Stimulated activated CD4-positive, alpha-beta T cell treated with anti-CD3 and anti-CD28 coated beads, Interleukin-2, amount 100 ng/mL, for 24 hours (primary cell): Measurements from ENCODE around the gene ADK.
A peak's percentile ranks its signal among the peaks of the same experiment; 100 is the strongest.

Experiments
- DNase-seq, 2 donors: peaks; one replicate each; pipeline ENCODE4 v3.0.0-alpha.2; 2020

Gene ADK

DNA sequence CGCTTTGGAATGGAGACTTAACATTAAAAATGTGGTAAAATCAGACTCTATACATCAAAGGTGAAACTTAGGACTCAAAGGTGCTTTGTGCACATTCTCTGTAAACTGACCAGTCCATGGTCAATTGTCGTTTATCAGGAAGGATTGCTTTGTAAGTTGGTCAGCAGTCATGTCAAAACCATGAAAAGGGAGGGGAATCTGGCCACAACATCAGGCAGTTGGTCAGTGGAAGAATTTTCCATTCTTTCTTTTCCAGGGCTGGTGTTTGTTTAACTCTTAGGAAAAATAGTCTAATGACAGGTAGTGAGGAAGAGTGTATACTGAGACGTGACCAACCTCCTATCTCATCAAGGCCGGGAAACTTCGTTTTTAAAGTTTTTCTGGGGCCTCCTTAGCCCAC, 226.5 kb downstream of the ADK start:
- no peak for DNase-seq

DNA sequence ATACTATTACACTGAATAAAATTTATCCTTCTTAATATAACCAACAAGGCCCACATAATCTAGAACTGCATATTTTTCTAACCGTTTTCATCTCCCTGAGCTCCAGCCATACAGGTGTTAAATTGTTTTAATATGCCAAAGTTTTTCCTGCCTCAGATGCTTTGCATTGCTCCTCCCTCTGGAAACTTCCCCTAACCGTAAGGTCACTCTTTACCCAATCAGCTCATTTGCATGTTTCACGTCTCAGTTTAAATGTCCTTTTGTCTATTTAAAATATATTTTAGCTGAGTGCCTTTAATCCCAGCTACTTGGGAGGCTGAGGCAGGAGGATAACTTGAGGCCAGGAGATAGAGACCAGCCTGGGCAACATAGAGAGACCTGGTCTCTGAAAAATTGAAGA, 228.5 kb downstream of the ADK start:
- no peak for DNase-seq

DNA sequence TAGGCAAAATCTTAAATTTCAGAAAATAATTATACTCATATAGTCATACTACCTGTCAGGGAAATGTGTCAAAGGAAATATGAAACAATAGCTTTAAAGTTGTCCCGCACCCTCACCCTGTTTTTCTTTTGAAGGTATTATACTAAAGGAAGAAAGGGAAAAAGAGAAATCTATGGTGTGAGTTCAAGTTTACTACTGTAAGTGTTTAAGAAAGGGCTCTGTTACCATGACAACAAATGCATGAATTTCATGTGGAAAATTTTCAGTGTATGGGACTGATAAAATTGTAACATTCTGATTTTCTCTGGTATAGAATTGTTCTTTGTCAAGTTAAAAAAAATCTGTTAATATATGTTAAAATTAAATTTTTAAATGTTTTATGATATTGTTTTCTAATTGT, 229.8 kb downstream of the ADK start:
- DNase-seq: no peak

- DNase-seq: no peak
Measured at GRCh38 chr10:74381291-74381853, 230.4 kb downstream of the ADK start.

DNA sequence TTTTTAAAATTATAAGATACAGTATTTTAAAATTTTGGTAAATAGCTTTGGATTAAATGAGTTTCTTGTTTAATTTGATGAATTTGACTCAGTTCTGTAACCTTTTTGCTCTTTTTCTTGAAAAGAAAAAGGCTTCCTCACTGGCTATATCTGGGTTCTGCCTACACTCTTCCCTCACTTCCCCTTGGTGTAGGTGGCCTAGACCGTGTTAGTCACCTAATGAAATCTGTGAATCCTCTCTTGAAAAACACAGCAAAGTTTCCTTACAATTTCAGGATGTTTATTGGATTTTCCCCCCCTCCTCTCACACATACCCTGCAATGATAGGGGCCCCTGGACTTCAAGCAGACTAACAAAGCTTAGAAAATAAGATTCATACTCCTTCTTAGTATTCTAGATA, 231.6 kb downstream of the ADK start:
- DNase-seq: no peak

DNA sequence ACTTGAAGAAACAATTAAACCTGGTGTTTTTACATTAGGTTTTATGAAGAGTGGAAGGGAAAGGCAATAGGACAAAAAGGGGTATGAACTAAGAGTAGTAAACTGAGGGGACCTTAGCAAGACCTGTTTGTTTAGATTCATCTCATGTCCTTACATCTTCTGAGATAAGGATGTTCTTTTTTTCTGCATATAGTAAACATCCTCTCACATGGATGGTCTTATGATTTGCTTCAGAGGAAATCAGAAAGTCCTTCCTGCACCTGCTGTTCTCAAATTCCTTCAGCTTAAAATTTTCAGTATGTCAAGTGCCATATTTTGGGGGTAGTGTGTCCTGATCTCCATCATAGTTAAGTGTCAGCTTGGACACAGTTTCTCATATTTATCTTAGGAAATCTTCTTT, 232.6 kb downstream of the ADK start:
- no peak for DNase-seq

DNA sequence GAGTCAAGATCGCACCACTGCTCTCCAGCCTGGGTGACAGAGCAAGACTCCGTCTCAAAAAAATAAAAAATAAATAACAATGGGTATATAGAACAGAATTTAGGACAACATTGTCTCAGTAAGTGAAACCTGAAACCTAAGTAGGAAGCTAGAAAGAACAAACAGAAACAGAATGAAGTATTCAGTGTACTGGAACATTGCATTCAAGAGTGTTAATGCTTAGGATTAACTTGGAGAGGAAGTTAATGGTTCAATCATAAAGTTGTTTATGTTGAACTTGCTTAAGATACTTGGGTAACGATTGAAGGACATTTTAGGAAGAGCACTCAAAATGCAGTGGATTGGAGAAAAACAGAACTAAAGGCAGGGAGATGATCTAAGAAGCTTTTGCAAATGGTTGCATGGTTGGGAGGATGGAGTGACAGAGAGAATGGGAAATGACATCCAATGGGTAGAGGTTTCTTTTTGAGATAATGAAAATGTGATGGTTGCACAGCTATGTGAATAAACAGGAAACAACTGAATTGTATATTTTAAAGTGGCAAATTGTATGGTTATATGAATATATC, 233.7 kb downstream of the ADK start:
- no peak for DNase-seq

GRCh38 chr10:74388801-74389200, 237.8 kb downstream of the ADK start:
- DNase-seq: no peak

GRCh38 chr10:74391786-74392185, 240.8 kb downstream of the ADK start:
- DNase-seq: no peak

DNA sequence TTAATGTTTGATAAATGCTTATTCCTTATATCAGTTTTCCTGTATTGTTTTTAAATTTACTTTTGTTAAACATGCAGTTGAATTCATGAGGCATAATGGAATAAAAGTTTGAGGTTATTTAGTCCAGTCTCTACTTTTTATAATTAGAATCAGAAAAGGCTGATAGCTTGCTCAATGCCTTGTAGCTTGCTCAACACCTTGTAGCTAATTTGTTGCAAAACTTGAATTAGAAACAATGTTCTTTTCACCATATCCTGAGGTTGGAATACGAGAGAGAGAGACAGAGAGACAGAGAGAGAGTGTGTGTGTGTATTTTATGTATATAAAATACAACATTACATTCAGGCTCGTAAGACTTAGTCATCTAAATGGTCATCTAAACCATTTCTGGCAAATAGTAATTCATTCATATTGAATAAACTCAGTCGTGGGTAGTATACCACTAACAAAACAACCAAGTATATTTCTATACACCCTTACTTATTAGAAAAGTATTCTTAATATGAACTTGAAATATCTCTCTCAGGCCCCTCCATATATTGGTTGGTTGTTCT, 243.5 kb downstream of the ADK start:
- DNase-seq: no peak

GRCh38 chr10:74400186-74400585, 249.2 kb downstream of the ADK start:
- DNase-seq: no peak

- DNase-seq: no peak
Measured at GRCh38 chr10:74406006-74406405, 255.0 kb downstream of the ADK start.

DNA sequence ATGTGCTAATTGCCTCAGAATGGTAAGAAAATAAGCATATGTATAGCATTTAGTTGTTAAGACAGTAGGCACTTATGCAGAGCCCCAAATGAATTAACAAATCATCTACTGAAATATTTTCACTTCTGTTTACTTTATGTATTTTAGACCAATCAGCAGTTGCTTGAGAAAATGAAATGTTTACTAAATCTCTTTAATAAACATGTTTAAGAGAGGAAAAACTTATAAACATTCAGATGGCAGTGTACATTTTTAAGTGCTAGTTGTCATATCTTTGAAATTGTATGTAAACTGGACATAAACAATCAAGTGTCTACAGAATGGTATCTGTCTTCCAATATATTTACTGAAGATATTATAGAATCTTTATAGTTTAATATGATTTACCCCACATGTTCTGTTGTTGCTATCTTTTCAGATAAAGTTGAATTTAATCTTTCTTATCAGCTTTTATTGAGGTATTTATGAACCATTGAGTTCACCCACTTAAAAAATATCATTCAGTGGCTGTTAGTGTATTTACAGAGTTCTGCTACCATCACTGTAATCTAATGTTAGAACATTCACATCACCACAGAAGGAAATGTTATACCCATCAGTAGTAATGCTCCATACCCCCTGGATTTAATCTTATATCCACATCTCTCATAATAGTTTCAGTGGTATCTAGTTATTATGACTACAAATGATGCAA, 264.3 kb downstream of the ADK start:
- no peak for DNase-seq

DNA sequence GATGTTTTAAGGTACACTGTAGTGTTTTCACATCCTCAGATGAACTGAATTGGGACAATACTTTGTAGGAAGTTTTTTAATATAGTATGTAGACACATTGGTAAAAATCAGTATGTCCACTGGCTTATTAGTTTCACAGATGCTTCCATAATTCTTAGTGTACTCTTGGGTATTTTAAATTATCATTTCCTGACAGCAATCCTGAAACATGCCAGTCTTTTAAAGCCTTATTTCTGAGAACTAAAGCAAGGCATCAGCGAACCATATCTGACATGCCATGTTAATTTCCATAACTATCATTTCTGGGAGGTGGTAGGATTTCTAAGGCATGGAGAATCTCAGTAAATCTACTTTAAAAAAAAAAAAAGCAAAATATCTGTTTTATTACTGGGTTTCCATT, 266.4 kb downstream of the ADK start:
- no peak for DNase-seq

- no peak for DNase-seq
Measured at GRCh38 chr10:74418285-74418872, 267.4 kb downstream of the ADK start.

DNA sequence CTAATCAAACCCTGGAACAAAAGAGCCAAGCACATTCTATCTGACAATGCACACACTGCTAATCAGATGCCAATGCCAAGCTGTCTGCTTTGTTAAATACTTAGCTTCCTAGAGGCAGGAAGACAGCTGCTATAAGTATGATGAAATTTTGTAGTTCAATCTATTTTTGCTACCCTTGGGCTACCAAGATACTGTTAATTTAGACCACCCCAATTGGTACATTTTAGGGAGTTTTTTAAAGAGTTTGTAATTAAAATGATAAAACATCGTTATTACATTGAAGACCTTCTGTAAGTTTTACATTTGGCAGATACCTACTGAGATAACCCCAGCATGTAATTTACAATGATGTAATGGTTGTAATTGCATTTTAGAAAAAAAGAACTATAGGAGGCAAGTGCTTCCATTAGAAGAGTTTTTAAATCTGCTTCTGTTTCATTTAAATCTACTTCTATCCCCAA, 268.5 kb downstream of the ADK start:
- no peak for DNase-seq

- DNase-seq: peak; percentile 15 to 46
Measured at GRCh38 chr10:74419958-74420375, 268.9 kb downstream of the ADK start.

- DNase-seq: no peak
Measured at GRCh38 chr10:74424565-74424964, 273.5 kb downstream of the ADK start.

DNA sequence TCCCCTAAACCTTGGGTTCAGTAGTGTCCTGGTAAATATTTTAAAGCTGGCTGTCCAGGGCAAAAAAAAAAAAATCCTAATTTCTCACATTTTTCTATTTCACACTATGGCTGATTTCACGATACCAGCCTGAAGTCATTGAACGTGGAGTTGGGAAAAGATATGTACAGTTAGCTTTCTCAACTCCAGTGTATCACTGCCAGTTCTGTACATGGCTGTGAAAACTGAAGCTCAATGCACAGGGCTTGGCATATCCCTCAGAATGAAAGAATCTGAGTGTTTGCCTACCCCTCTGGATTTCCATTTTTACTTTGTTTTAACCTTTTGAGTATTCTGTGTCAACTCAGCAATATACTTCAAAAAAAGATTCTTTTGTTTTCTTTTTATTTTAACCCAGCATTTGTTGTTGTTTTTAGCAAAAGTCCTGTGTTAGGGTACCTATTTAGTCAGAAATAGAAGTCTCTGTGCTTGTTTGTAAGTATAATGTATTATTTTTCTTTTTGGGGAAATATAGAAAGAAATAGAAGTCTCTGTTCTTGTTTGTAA, 274.5 kb downstream of the ADK start:
- DNase-seq: no peak

DNA sequence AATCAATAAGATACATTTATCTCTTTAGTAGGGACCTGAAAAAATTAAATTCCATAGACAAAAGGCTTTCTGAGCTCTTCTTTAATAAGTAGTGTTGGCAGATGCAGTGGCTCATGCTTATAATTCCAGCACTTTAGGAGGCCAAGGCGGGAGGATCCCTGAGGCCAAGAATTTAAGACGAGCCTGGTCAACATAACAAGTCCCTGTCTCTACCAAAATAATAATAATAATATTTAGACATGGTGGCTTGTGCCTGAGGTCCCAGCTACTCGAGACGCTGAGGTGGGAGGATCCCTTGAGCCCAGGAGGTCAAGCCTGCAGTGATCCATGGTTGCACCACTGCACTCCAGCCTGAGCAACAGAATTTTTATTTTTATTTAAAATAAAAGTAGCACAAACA, 280.8 kb downstream of the ADK start:
- no peak for DNase-seq

- DNase-seq: no peak
Measured at GRCh38 chr10:74432841-74433594, 282.0 kb downstream of the ADK start.

GRCh38 chr10:74433595-74433956, 282.6 kb downstream of the ADK start:
- no peak for DNase-seq

- no peak for DNase-seq
Measured at GRCh38 chr10:74433993-74434392, 283.0 kb downstream of the ADK start.
